Heart left ventricle (tissue), 16 donors: ENCODE results near the gene C2CD3. TPM values are rescaled to one million over a fixed set of nuclear protein-coding genes. Genes with fewer than 3 reads are reported as not detected.
"Not testable (repeated sequence)": the region's sequence is repeated elsewhere in the genome, so short reads cannot be mapped to it uniquely, and the experiment has no call there.

ENCODE experiments used
- ATAC-seq, 4 donors: fragments of 200-7000 bp; cut with Tn5 transposase; one replicate each; pipeline ENCODE4 v1.9.1; 2020 to 2022; ENCODE audit warnings: moderate library complexity in 4 of 4, mild to moderate bottlenecking in 3 of 4, moderate number of reproducible peaks in 1 of 4
- DNase-seq, 5 donors: peaks; one replicate each; pipeline ENCODE4 v3.0.0-alpha.2; 2020
- H3K27ac ChIP-seq, 12 donors: fragments of 200-600 bp; sonication (generic) in 4 of 12; one replicate each; pipeline versions ENCODE4 v1.5.0 to v1.8.0; 2016 to 2022; ENCODE audit warnings: mild to moderate bottlenecking in 2 of 12
- H3K27me3 ChIP-seq, 9 donors: fragments of 200-600 bp; sonication (generic) in 2 of 9; one replicate each; pipeline versions ENCODE4 v1.5.1 to v1.8.0; 2016 to 2022; ENCODE audit warnings: mild to moderate bottlenecking in 3 of 9
- H3K36me3 ChIP-seq, 9 donors: fragments of 200-600 bp; sonication (generic) in 2 of 9; one replicate each; pipeline versions ENCODE4 v1.5.0 to v1.8.0; 2018 to 2022; ENCODE audit warnings: mild to moderate bottlenecking in 2 of 9
- H3K4me1 ChIP-seq, 12 donors: fragments of 200-600 bp; sonication (generic) in 4 of 12; one replicate each; pipeline versions ENCODE4 v1.5.0 to v1.8.0; 2016 to 2022; ENCODE audit warnings: mild to moderate bottlenecking in 3 of 12
- H3K4me3 ChIP-seq, 12 donors: fragments of 200-600 bp; sonication (generic) in 4 of 12; one replicate each; pipeline versions ENCODE4 v1.5.0 to v1.8.0; 2017 to 2022; ENCODE audit warnings: mild to moderate bottlenecking in 9 of 12, moderate library complexity in 4 of 12
- H3K9me3 ChIP-seq, 12 donors: fragments of 200-600 bp; sonication (generic) in 4 of 12; one replicate each; pipeline versions ENCODE4 v1.5.0 to v1.8.0; 2016 to 2022; ENCODE audit warnings: mild to moderate bottlenecking in 1 of 12
- POLR2A ChIP-seq, 2 donors: fragments of 450-650 bp; IDR thresholded peaks; one replicate each; pipeline ENCODE4 v1.6.1; 2017; ENCODE audit warnings: antibody characterized with exemption in 2 of 2, mild to moderate bottlenecking in 2 of 2, moderate library complexity in 2 of 2
- WGBS, 4 donors: extraction: QIAGEN DNeasy Blood & Tissue Kit in 2 of 4; methylation state at CpG; one replicate each; pipeline versions ENCODE4 v1.1.5 to v1.1.7; 2013 to 2018; 5-methylcytosine and 5-hydroxymethylcytosine counted together
- intact Hi-C, 10 donors: fragments of 100-400 bp; cut with DNase I; formaldehyde crosslinking; loops; one replicate each; pipeline versions ENCODE4 v1.11.1 to v1.14.2; 2022
- polyA plus RNA-seq, 2 donors: library from polyadenylated mRNA; stranded (reverse); fragments of 200-250 nt; gene quantifications; one replicate each; pipeline ENCODE4 v1.2.3, GENCODE V29; 2013
- total RNA-seq, 9 donors: library from RNA; depleted of rRNA in 2 of 9; stranded (reverse); fragments of >200 nt in 2 of 9; fragmentation: NEBNext Ultra II Directional in 3 of 9; extraction: Animal tissue kit (Norgen Biotek cat#: 25700) in 3 of 9; gene quantifications; one replicate each; pipeline versions ENCODE4 v1.1.0 to v1.2.4, GENCODE V29; 2016 to 2023
- TF ChIP-seq, protein P1 (sequence below), 12 donors: fragments of 200-600 bp; sonication (generic) in 4 of 12; IDR thresholded peaks; one replicate each; pipeline versions ENCODE4 v1.5.0 to v1.8.0; 2018 to 2022; ENCODE audit warnings: antibody characterized with exemption in 12 of 12, mild to moderate bottlenecking in 5 of 12
- donor health status: ischemic (EF 13 %, LVEDD 7.1; RV severe dilation, severe dysfunction).
- donor health status: healthy with polysubstance abuse.
- donor health status: DM: no; HTN: yes; CAD: no.
- donor health status: DM: no; HTN: no; CAD: no.
- donor health status: ischemic (EF 25% LVEDD 6.9; RV normal size, moderate dysfunction).
- donor health status: ischemic (EF 25% LVEDD 5.7; RV mildly dilated, moderate dysfunction).
- donor health status: healthy.
- donor health status: DM: yes; HTN: yes; CAD: no.
- donor health status: ischemic (EF 35%, LVEDD 5.7; RV mildly dilated, moderate dysfunction).
- donor health status: nonischemic (EF 11% LVEDD 7.7; RV severe dilation, severe dysfunction).
- donor health status: DM: yes; HTN: yes; CAD: no.
- donor health status: PGD.
- donor health status: ischemic (EF 29% LVEDD 5.4; RV normal size, mild dysfunction).
- donor health status: nonischemic (EF 23%, LVEDD 6.1; RV moderate dilation, normal function).

C2CD3 gene
- total and polyA plus RNA-seq, 11 donors, result 6.5 to 18.7 (median 12.5) TPM

DNA sequence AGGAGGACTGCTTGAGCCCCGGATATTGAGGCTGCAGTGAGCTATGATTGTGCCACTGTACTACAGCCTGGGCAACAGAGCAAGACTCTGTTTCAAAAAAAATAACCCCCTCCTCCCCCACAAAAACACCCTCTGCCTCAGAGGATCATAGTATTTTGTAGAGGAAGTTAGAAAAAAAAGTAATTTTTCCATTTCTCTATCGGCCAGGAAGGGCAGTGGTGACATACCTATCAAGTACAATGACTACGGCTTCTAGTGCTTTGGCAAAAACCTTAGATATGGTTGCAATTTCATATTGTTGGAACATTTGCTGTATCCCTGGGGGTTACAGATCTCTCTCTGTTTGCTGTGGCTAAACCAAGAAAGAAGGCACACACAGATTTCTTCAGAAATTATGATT lies 28.9 kb downstream of the C2CD3 start:
- no peak for TF ChIP-seq POLR2A (IDR thresholded peaks at IDR 0.05)
- TF ChIP-seq, protein P1, sequence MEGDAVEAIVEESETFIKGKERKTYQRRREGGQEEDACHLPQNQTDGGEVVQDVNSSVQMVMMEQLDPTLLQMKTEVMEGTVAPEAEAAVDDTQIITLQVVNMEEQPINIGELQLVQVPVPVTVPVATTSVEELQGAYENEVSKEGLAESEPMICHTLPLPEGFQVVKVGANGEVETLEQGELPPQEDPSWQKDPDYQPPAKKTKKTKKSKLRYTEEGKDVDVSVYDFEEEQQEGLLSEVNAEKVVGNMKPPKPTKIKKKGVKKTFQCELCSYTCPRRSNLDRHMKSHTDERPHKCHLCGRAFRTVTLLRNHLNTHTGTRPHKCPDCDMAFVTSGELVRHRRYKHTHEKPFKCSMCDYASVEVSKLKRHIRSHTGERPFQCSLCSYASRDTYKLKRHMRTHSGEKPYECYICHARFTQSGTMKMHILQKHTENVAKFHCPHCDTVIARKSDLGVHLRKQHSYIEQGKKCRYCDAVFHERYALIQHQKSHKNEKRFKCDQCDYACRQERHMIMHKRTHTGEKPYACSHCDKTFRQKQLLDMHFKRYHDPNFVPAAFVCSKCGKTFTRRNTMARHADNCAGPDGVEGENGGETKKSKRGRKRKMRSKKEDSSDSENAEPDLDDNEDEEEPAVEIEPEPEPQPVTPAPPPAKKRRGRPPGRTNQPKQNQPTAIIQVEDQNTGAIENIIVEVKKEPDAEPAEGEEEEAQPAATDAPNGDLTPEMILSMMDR (IDR thresholded peaks at IDR 0.05), result no peak
- ATAC-seq (no peak), DNase-seq (no peak)
- no peaks in the 10 kb centered on the region for H3K9me3 ChIP-seq
- intact Hi-C loops, result no loop called here
- no peak overlapping the region for H3K27ac ChIP-seq
- no peak overlapping the region for H3K4me3 ChIP-seq
- WGBS, 4 donors, result 56 to 76% (median 68%) methylated on average over 3 of the region's 3 CpGs
- peaks cover 0 to 25% (median 14%) of the 10 kb centered on the region in 12 donors for H3K4me1 ChIP-seq
- no peaks in the 10 kb centered on the region for H3K27me3 ChIP-seq
- peaks cover 0 to 26% (median 4%) of the 10 kb centered on the region in 9 donors for H3K36me3 ChIP-seq

DNA sequence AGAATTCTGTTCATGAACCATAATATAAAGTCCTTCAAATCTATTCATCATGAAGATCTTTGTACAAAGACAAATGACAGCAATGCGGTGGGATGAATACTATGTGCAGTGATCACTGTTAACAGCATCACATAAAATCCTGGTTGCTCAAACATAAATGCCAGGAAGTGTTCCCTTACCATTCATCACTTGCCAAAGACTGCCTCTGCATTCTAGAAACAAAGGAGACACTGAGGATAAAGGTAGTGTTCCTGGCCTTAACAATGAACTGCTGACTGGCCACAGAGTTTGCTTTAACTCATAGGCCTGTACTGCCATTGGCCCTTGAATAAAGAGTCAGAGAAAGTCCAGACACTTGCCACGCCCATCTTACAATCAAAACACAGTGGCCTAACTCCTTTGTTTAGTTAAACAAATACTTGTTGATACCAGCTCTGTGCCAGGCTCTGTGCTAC lies 29.5 kb downstream of the C2CD3 start:
- intact Hi-C loops, result no loop called here
- peak in 1 of 4 donors; percentile 24 for ATAC-seq
- no peak overlapping the region for H3K4me3 ChIP-seq
- H3K4me1 ChIP-seq, result peaks cover 0 to 25% (median 14%) of the 10 kb centered on the region in 12 donors
- H3K36me3 ChIP-seq, result peaks cover 0 to 33% (median 10%) of the 10 kb centered on the region in 9 donors
- no peak overlapping the region for H3K27ac ChIP-seq
- TF ChIP-seq, protein P1 (IDR thresholded peaks at IDR 0.05), result no peak
- TF ChIP-seq POLR2A (IDR thresholded peaks at IDR 0.05), result no peak
- no peaks in the 10 kb centered on the region for H3K9me3 ChIP-seq
- DNase-seq, result no peak
- 77 to 90% (median 87%) methylated on average over 2 of the region's 2 CpGs for WGBS, 4 donors
- no peaks in the 10 kb centered on the region for H3K27me3 ChIP-seq

DNA sequence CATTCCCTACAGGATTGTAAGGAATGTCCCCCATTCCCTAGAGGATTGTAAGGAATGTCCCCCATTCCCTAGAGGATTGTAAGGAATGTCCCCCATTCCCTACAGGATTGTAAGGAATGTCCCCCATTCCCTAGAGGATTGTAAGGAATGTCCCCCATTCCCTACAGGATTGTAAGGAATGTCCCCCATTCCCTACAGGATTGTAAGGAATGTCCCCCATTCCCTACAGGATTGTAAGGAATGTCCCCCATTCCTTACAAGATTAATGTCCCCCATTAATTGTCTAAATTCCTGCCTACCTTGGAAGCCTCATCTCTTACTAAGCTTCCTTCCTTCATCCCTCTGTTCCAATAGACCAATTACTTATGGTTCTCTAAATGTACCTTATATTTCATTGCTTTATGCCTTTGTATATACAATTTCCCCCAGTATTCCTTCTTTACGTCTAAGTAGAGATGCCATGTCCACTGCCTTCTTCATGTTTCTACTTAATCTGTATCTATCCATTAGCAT lies 30.8 kb downstream of the C2CD3 start:
- ATAC-seq, DNase-seq, intact Hi-C loops, H3K27me3 ChIP-seq, H3K9me3 ChIP-seq, H3K4me3 ChIP-seq: not testable (repeated sequence)
- 94 to 100% (median 96%) methylated on average over 1 of the region's 1 CpG for WGBS, 4 donors
- H3K36me3 ChIP-seq, result peaks cover 0 to 42% (median 23%) of the 10 kb centered on the region in 9 donors
- peak overlapping the region in 1 of 12 donors; percentile 70 for H3K27ac ChIP-seq
- H3K4me1 ChIP-seq, result peaks cover 0 to 25% (median 14%) of the 10 kb centered on the region in 12 donors

DNA sequence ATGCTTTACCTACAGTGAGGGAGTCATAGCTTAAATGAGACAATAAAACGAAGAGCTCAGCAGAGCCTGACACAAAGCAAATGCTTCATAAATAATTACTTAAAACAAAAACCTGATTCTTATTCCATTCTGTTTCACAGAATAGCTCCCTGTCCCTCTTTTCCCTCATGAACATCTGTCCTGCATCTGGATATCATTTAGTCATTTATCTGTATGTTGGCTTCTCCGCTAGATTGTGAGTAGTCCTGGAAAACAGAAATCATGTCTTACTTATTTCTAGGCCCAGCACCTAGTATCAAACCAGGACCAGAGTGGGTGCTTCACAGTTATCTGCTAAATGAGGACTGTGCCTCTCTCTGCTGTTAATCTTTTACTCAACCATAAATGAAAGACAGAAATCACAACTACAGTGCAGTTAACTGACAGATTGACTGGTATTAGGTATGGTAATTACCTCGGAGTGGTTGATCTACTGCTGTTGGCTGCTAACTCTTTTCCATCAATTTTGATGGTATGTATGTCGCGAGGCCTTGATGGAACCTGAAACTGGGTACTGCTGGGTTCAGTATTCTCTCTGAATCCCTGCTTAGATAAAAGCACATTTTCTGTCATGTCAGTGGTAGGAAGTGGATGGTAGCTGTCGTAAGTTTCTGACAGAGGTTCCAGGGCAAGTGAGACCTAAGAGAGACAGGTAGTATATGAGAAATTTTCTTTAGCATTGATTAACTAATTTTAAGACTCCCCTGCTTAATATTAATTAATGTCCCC lies 31.5 kb downstream of the C2CD3 start:
- H3K36me3 ChIP-seq, result peaks cover 0 to 44% (median 24%) of the 10 kb centered on the region in 9 donors
- H3K9me3 ChIP-seq, result no peaks in the 10 kb centered on the region
- intact Hi-C loops, result no loop called here
- H3K27me3 ChIP-seq, result no peaks in the 10 kb centered on the region
- ATAC-seq, result peak in 2 of 4 donors; percentile 5 to 23
- no peak overlapping the region for H3K4me3 ChIP-seq
- TF ChIP-seq, protein P1 (IDR thresholded peaks at IDR 0.05), result no peak
- TF ChIP-seq POLR2A (IDR thresholded peaks at IDR 0.05), result no peak
- peaks cover 0 to 25% (median 14%) of the 10 kb centered on the region in 12 donors for H3K4me1 ChIP-seq
- 92 to 93% (median 93%) methylated on average over 6 of the region's 6 CpGs for WGBS, 4 donors
- peak overlapping the region; percentile 5 to 81 (median 64) for H3K27ac ChIP-seq
- DNase-seq, result no peak
